K562 (cell line): ENCODE measurements around the gene HYOU1. TPM values are rescaled to one million over a fixed set of nuclear protein-coding genes. Genes with fewer than 3 reads are reported as not detected.
A peak's percentile ranks its signal among the peaks of the same experiment; 100 is the strongest.

Experiments
- ATAC-seq: fragments of 200-7000 bp; cut with Tn5 transposase; 3 replicates; pipeline ENCODE4 v1.9.1; 2020; ENCODE audit warnings: moderate library complexity
- BruUV-seq: library from RNA; stranded (reverse); fragments of 400-500 nt; replicated peaks from 2 replicates; lab custom pipeline; 2021; lab: Mats Ljungman, UMichigan
- CTCF ChIA-PET: fragments of 300-600 bp; formaldehyde crosslinking; extraction: SDS; loops from one replicate; lab custom pipeline; 2021; ENCODE audit warnings: low intra/inter-chr PET ratio; lab: Yijun Ruan, JAX
- POLR2A ChIA-PET: fragments of 300-600, 350-650 bp; sonication (Branson Sonifier 250); formaldehyde crosslinking; extraction: SDS; loops from one replicate; lab custom pipeline; 2021; ENCODE audit warnings: antibody characterized with exemption, inconsistent platforms; lab: Yijun Ruan, JAX
- DNase-seq, 4 experiments: peaks; one replicate each; pipeline versions ENCODE4 v3.0.0 to v3.0.0-alpha.2; 2011 to 2018; ENCODE audit warnings: low spot score in 3 of 4, mixed read lengths in 3 of 4; ENCODE audit errors: extremely low read depth in 1 of 4
- FAIRE-seq: peaks from 2 replicates; lab custom pipeline; 2011; peaks lifted over from hg19 to GRCh38; lab: Jason Lieb, UNC
- H2AFZ ChIP-seq: 2 replicates; pipeline ENCODE4 v1.6.0; 2011; ENCODE audit warnings: low read depth, low read length, control low read depth, inconsistent platforms
- H3K27ac ChIP-seq: fragments of 200-600 bp; 3 replicates; pipeline ENCODE4 v1.8.0; 2011; ENCODE audit warnings: low read depth, mild to moderate bottlenecking, control low read depth, inconsistent platforms, low read length, moderate library complexity, mixed read lengths; ENCODE audit errors: extremely low read depth
- H3K27me3 ChIP-seq, 2 experiments: fragments of 300-600 bp in 1 of 2; 2 replicates in 1 of 2; 3 replicates in 1 of 2; pipeline versions ENCODE4 v1.6.0 to v1.8.0; 2011; ENCODE audit warnings: inconsistent platforms in 2 of 2, low read length in 2 of 2, mild to moderate bottlenecking in 1 of 2, mixed read lengths in 1 of 2, moderate library complexity in 1 of 2; ENCODE audit not compliant: control insufficient read depth in 2 of 2, insufficient read depth in 2 of 2
- H3K36me3 ChIP-seq: fragments of 300-600 bp; 3 replicates; pipeline ENCODE4 v1.8.0; 2011; ENCODE audit warnings: mild to moderate bottlenecking, low read length, inconsistent platforms; ENCODE audit not compliant: control insufficient read depth, insufficient read depth
- H3K4me1 ChIP-seq, 2 experiments: fragments of 200-600 bp in 1 of 2; replicated peaks in 1 of 2; 2 replicates in 1 of 2; 3 replicates in 1 of 2; pipeline versions ENCODE4 v1.5.1 to v1.8.0; 2011; ENCODE audit warnings: inconsistent platforms in 2 of 2, low read length in 2 of 2, mild to moderate bottlenecking in 1 of 2, mixed read lengths in 1 of 2, moderate library complexity in 1 of 2; ENCODE audit not compliant: control insufficient read depth in 2 of 2, insufficient read depth in 2 of 2
- H3K4me2 ChIP-seq: 2 replicates; pipeline ENCODE4 v1.6.1; 2011; ENCODE audit warnings: low read length, control low read depth, inconsistent platforms, mixed read lengths; ENCODE audit not compliant: insufficient read depth
- H3K4me3 ChIP-seq: fragments of 200-600 bp; sonication (generic), shearing (Covaris generic); 2 replicates; pipeline ENCODE4 v1.5.1; 2016; ENCODE audit warnings: control low read depth, inconsistent platforms
- H3K79me2 ChIP-seq: fragments of 200-600 bp; 3 replicates; pipeline ENCODE4 v1.8.0; 2011; ENCODE audit warnings: low read length, inconsistent platforms; ENCODE audit not compliant: control insufficient read depth, insufficient read depth
- H3K9ac ChIP-seq, 2 experiments: 2 replicates each; pipeline versions ENCODE4 v1.6.0 to v1.6.1; 2011; ENCODE audit warnings: low read depth in 2 of 2, low read length in 2 of 2, control low read depth in 1 of 2, inconsistent platforms in 1 of 2, mild to moderate bottlenecking in 1 of 2, mixed read lengths in 1 of 2; ENCODE audit not compliant: insufficient read depth in 1 of 2
- H3K9me1 ChIP-seq: one replicate; pipeline ENCODE4 v1.6.0; 2011; ENCODE audit warnings: inconsistent platforms, mild to moderate bottlenecking, low read length, moderate library complexity; ENCODE audit not compliant: control insufficient read depth, insufficient read depth
- H3K9me3 ChIP-seq: replicated peaks from 2 replicates; pipeline ENCODE4 v1.5.1; 2011; ENCODE audit warnings: low read depth, low read length, inconsistent platforms; ENCODE audit not compliant: control insufficient read depth, insufficient read depth
- H4K20me1 ChIP-seq: replicated peaks from 2 replicates; pipeline ENCODE4 v1.6.1; 2011; ENCODE audit warnings: low read length, inconsistent platforms, mixed read lengths; ENCODE audit not compliant: control insufficient read depth, insufficient read depth
- E2F5 ChIP-seq: sonication (generic); formaldehyde crosslinking; IDR thresholded peaks from 2 replicates; pipeline ENCODE4 v1.8.0; 2022; ENCODE audit warnings: mild to moderate bottlenecking, missing genetic modification reagents
- POLR2AphosphoS5 ChIP-seq: IDR thresholded peaks from 2 replicates; pipeline ENCODE4 v1.6.1; 2011; ENCODE audit warnings: mild to moderate bottlenecking, low read depth, low read length, moderate library complexity; ENCODE audit not compliant: control insufficient read depth, insufficient read depth
- PRDM10 ChIP-seq: fragments of 450-650 bp; IDR thresholded peaks from 2 replicates; pipeline ENCODE4 v1.6.1; 2018; ENCODE audit not compliant: partially characterized antibody
- SIN3B ChIP-seq: fragments of 450-650 bp; IDR thresholded peaks from 2 replicates; pipeline ENCODE4 v1.6.1; 2017; ENCODE audit warnings: low read depth, mild to moderate bottlenecking, moderate library complexity
- TFE3 ChIP-seq: fragments of 450-650 bp; formaldehyde crosslinking; IDR thresholded peaks from 2 replicates; pipeline ENCODE4 v1.4.0; 2020; ENCODE audit warnings: mild to moderate bottlenecking, mixed read lengths
- TRIM28 ChIP-seq: fragments of 450-650 bp; IDR thresholded peaks from 2 replicates; pipeline ENCODE4 v1.6.1; 2017
- VEZF1 ChIP-seq: fragments of 200-800 bp; sonication (Bioruptor generic); IDR thresholded peaks from 2 replicates; pipeline ENCODE4 v1.6.1; 2017; ENCODE audit warnings: missing genetic modification characterization, missing compliant biosample characterization
- ZNF134 ChIP-seq: fragments of 250-450 bp; sonication (Bioruptor Pico); conservative IDR thresholded peaks from 2 replicates; pipeline ENCODE4 v1.4.0; 2020
- ZNF232 ChIP-seq: sonication (generic); formaldehyde crosslinking; IDR thresholded peaks from 2 replicates; pipeline ENCODE4 v1.8.0; 2022; ENCODE audit warnings: mild to moderate bottlenecking, missing genetic modification reagents
- WGBS: fragments of 100-300 bp; shearing (Covaris generic); methylation state at CpG from one replicate; pipeline ENCODE4 v1.1.6; 2016; ENCODE audit warnings: low coverage, mixed read lengths; ENCODE audit not compliant: insufficient coverage; ENCODE audit errors: missing lambda C conversion rate; 5-methylcytosine and 5-hydroxymethylcytosine counted together
- in situ Hi-C: fragments of 300-500 bp; cut with MboI; formaldehyde crosslinking; loops from 4 replicates; pipeline ENCODE4 v1.15.0; 2018; ENCODE audit warnings: inconsistent platforms, mixed read lengths
- intact Hi-C: fragments of 100-400 bp; cut with micrococcal nuclease; formaldehyde crosslinking; loops from 2 replicates; pipeline ENCODE4 v1.14.2; 2022
- polyA plus RNA-seq, 8 experiments: library from polyadenylated mRNA; depleted of rRNA in 4 of 8; stranded (reverse) in 5 of 8; unstranded in 3 of 8; fragments of >200 nt; fragmentation: Nextera tagmentation in 2 of 8; fragmentation: Illumina TruSeq in 1 of 8; extraction: Ambion mirVana in 2 of 8; extraction: Trizol in 1 of 8; gene quantifications; 2 replicates each; pipeline versions ENCODE4 v1.2.1 to v1.2.3, GENCODE V29; 2011 to 2014; ENCODE audit warnings: inconsistent platforms in 1 of 8, missing spikeins in 1 of 8
- total RNA-seq, 7 experiments: library from RNA; depleted of rRNA in 6 of 7; stranded (reverse); fragments of >200 nt in 6 of 7; fragmentation: Illumina TruSeq in 2 of 7; extraction: Trizol in 2 of 7; gene quantifications; 2 replicates each; pipeline versions ENCODE4 v1.2.1 to v1.2.3, GENCODE V29; 2011 to 2021; ENCODE audit warnings: low replicate concordance in 1 of 7

HYOU1 gene
- total and polyA plus RNA-seq, 9 of the 15 experiments (the other 6 are each of a cell fraction or from before 2014, with no cell fraction given) = 19.5 to 197 (median 128) TPM

- Histone ChIP-seq H4K20me1 (peaks cover 22% of the 10 kb centered on the region), H3K36me3 (peaks cover 57% of the 10 kb centered on the region), H3K27ac (peak overlapping the region; percentile 92), H3K9me3 (no peaks in the 10 kb centered on the region), H3K9ac (peak overlapping the region; percentile 86 to 99), H3K4me2 (peak overlapping the region; percentile 98), H3K9me1 (no peaks in the 10 kb centered on the region)
- in situ Hi-C loops = no loop called here
- POLR2A ChIA-PET = interaction anchor here (0.6 to 5.2 kb wide), 6 partner anchors 9 to 366 kb away, joined by 3 to 33 read pairs (median 4); partner anchors contain the start of gene TRAPPC4
- FAIRE-seq (no peak), DNase-seq (no peak)
- CTCF ChIA-PET = no interaction called here
- no TSS peak for BruUV-seq
- 54% methylated on average over 9 of the region's 9 CpGs for WGBS
- intact Hi-C loops = no loop called here
- TF ChIP-seq POLR2AphosphoS5 (no peak), PRDM10 (peak; percentile 68), E2F5 (no peak), TFE3 (CRISPR knock-in tag) (no peak), ZNF232 (no peak), SIN3B (no peak), ZNF134 (CRISPR knock-in tag) (no peak), VEZF1 (CRISPR knock-in tag) (no peak), TRIM28 (no peak)
- TF ChIP-seq, all 486 proteins: peak for 1
- ATAC-seq = no peak
- Histone ChIP-seq H3K27me3 (no peaks in the 10 kb centered on the region), H3K4me1 (peaks cover 50 to 56% of the 10 kb centered on the region in 2 experiments), H3K4me3 (no peak overlapping the region; the same call in 1 of the 2 replicates), H2AFZ (no peak overlapping the region), H3K79me2 (peaks cover 47% of the 10 kb centered on the region)
These were observed 28.5 kb downstream of the HYOU1 start for GRCh38 chr11:119028346-119029068.
